Effector CD4-positive, alpha-beta T cell (primary cell): ENCODE data around the gene RABGAP1L.
"Not testable (repeated sequence)": the region's sequence is repeated elsewhere in the genome, so short reads cannot be mapped to it uniquely, and the experiment has no call there.

ENCODE experiments used
- DNase-seq: peaks from one replicate; pipeline ENCODE4 v3.0.0-alpha.2; 2020

Gene RABGAP1L

DNA sequence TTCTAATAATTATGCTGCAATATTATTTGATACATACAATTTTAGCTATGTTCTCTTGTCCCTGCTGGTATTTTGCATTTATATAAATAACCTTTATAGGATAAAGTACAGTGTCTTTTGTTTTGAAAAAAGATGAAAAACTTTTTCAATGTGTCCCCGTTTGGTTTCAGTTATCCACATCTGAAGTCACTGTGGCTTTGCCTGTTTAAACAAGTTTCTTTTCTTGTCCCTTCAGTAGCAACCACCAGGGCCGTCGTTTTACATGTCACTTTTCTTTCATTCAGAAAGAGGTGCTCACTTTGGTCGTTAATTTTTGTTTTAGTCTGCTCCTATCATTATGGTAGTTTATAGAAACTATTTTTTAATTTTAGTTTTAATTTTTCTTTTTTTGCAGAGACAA lies 41.4 kb downstream of the RABGAP1L start:
- DNase-seq, result no peak

GRCh38 chr1:174204697-174205308 lies 45.5 kb downstream of the RABGAP1L start:
- no peak for DNase-seq

DNA sequence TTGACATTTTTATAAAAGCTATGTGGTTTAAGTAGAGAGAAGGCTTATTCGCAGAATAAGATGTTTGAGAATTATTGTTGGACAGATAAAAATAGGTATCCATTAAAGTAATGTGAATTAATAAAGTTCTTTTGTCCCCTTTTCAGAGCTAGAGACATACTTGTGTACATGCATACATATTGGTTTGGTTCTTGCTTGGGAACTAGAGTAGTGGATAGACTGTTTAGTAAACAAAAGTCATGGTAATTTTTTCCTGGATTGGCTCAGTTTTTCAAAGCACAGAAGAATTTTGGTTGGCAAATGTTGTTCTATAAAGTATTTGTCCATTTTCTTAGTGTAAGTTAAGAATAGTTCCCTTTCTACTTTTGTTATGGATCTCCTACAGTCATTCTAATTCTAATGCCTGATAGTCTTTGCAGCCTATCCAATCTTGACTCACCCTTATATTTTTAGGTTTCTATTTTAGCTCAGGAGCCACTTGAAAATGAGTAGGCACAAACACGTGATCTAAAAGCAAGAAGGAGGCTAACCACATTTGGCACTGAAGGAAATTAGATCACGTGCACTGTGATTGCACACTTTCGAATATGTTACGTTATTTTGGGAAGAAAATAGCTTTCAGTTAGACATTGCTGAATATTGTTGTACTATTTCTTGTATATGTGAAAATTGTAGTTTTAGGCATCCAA lies 47.0 kb downstream of the RABGAP1L start:
- no peak for DNase-seq

DNA sequence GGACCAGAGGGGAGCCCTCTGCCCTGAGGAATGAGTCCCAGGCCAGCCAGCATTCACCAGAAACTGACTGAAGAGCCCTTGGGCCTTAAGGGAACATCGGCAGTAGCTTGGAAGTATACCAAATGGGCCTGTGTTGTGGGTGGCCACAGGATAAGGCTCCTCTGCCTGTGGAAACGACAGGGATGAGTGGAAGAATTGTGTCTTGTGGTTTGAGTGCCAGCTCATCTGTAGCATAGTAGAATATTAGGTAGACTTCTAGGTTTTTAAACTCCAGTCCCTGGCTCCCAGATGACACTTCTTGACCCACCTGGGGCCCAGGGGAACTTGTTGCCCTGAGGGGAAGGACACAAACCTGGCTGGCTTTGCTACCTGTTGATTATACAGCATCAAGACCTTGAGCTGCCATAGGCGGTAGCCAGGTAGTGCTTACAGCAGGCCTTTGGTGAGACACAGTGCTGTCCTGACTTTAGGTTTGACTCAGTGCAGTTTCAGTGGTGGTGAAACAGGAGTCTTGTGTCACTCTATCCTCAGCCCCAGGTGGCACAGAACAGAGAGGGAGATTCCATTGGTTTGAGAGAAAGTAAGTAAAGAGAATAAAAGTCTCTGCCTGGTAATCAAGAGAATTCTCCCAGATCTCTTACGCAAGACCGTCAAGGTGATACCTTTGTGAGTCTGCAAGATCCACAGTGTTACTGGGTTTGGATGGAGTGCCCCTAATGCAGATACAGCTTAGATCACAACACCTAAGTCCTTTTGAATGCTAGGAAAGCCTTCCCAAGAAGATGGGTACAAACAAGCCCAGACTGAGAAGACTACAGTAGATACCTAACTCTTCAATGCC lies 50.2 kb downstream of the RABGAP1L start:
- no peak for DNase-seq

DNA sequence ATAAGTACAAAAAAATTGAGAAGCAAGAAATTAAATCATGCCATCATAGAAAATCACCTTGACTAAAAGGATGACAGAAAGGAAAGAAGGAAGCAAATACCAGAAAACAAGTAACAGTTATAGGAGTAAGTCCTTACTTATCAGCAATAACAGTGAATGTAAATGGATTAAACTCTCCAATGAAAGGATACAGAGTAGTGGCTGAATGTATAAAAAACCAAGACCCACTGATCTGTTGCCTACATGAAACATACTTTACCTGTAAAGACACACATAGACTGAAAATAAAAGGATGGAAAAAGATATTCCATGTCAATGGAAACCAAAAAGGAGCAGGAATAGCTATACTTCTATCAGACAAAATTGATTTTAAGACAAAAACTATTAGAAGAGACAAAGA lies 52.2 kb downstream of the RABGAP1L start:
- no peak for DNase-seq

GRCh38 chr1:174215766-174216165 lies 56.4 kb downstream of the RABGAP1L start:
- DNase-seq, result no peak

GRCh38 chr1:174217248-174217647 lies 57.9 kb downstream of the RABGAP1L start:
- no peak for DNase-seq

GRCh38 chr1:174217787-174218574 lies 58.7 kb downstream of the RABGAP1L start:
- DNase-seq, result no peak

DNA sequence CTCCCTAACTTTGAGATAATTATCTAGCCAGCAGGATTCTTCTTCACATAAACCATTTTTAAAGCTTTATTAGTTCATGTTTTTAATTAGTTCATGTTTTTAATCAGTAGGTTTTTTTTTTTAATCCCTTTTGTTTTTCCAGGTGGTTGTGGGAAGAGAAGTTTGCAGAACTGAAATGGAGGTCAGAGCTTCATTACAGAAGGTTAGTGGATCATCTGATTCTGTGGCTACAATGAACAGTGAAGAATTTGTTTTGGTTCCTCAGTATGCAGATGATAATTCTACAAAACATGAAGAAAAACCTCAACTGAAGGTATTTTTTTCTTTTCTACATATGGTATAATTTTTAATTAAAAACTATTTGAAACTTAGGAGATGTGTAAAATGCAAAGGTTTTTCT lies 59.7 kb downstream of the RABGAP1L start:
- DNase-seq, result no peak

GRCh38 chr1:174219606-174220370 lies 60.5 kb downstream of the RABGAP1L start:
- DNase-seq, result no peak

- DNase-seq, result no peak
Measured at GRCh38 chr1:174221681-174222080, 62.4 kb downstream of the RABGAP1L start.

DNA sequence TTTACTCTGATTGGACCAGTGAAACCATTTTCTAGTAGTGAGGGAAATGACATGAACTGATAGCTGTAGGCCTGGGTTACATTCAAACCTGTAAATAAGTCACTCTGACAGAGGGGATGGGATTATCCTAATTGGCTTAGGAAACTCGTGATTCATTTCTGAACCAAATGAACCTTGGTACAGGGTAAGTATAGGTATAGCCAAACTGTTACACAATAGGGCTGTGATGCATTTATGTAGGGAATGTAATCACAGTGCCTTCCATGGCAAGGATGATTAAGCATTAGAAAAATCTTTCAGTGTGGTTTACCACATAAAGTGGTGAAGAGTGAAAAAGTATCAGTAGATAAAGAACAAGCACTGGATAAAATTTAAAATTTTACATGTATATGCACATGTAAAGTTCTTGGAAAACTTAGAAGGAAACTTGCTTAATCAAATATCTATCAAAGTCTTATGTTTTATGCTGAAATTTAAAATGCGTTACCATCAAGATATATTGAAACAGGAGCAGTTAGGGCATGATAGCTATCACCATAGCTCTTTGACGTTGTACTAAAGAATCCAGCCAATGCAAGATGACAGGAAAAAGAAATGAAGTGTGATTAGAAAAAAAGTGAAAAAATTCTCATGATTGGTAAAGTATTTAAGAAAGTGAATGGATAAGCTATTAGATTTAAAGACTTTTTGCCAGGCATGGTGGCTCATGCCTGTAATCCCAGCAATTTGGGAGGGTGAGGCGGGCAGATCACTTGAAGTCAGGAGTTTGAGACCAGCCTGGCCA lies 63.0 kb downstream of the RABGAP1L start:
- no peak for DNase-seq

DNA sequence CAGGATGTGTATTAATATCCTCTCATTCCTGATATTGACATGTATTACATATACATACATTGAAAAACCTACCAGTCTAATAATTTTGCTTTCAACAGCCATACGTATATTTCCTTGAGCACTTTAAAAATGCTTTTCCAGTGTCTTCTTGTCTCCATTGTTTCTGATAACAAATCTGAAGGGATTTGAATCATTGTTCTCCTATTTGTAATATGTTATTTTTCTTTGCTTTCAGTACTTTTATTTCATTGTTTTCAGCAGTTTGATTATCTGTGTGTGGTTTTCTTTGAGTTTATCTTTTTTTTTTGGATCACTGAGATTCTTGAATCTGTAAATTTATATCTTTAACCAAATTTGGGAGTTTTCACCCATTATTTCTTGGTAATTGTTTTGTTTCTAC lies 65.3 kb downstream of the RABGAP1L start:
- no peak for DNase-seq

DNA sequence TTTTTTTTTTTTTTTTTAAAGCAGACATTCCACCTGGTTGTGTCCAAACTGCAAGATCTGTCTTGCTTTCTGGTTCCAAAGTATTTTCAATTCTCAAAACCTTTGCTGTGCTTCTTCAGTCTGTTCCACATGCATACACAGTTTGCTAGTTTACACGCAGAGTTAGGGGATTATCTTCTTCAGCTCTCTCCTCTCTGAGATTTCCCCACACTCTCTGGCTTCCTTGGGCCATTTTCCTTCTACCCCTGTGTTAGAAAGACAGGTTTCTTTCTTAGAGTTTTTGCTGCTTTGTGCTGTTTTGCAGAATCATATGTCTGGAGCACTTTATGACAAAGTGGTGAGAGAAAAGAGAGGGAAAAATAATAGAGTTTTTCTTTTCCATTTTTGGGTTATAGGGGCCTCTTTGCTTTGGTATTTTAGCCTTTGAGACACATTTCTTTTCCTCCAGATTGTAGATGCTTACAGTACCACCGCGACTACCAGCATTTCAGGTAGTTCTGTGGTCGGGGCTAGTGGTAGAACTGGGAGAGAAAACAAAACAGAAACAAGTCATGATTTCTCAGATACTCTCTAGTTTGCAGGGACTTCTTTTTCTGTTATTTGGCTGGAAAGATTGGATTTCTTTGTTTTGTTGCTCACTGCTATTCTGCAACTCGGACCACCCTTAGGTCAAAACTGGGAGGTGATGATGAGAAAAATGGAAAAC lies 66.3 kb downstream of the RABGAP1L start:
- DNase-seq, result no peak

- no peak for DNase-seq
Measured at GRCh38 chr1:174230399-174230798, 71.1 kb downstream of the RABGAP1L start.

DNA sequence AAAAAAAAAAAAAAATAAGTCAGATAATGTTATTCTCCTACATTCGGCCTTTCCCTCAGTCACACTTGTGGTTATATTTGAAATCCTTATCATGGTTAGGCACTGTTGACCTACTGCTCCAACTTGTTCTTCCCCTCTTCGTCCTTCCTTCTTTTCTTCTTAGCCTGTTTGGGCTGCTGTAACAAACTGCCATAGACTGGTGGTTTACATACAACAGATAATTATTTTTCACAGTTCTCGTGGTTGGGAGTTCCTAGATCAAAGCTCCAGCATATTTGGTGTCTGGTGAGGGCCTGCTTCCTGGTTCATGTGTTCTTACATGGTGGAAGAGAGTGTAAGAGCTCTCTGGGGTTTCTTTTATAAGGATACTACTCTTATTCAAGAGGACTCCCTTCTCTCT lies 73.4 kb downstream of the RABGAP1L start:
- no peak for DNase-seq

DNA sequence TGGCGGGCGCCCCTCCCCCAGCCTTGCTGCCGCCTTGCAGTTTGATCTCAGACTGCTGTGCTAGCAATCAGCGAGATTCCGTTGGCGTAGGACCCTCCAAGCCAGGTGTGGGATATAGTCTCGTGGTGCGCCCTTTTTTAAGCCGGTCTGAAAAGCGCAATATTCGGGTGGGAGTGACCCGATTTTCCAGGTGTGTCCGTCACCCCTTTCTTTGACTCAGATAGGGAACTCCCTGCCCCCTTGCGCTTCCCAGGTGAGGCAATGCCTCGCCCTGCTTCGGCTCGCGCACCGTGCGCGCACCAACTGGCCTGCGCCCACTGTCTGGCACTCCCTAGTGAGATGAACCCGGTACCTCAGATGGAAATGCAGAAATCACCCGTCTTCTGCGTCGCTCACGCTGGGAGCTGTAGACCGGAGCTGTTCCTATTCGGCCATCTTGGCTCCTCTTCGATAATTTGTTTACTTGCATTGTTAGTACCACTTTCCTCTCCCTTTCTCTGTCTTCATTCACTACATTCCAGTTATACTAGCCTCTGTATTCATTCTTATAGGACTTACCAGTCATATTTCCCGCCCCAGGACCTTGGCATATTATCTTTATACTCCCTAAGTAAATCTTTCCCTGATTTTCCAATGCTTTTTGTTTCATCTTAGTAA lies 79.7 kb downstream of the RABGAP1L start:
- DNase-seq, result not testable (repeated sequence)

DNA sequence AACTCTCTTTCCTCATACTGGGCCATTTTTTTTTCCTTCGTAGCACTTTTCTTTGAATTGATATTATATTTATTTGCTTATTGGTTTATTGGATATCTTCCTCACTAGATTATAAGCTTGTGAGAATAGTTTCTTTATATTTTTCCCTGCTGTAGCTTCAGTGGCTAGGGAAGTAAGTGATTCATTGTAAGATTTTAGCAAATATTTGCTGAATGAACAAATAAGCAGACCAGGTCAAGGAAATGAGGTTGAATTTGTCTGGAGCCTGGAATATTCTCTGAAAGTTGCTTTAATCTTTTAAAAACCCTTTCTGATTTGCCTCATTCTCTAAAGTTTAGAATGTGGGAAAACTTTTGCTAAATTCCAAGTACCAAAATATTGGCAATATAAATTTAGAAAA lies 80.2 kb downstream of the RABGAP1L start:
- no peak for DNase-seq

DNA sequence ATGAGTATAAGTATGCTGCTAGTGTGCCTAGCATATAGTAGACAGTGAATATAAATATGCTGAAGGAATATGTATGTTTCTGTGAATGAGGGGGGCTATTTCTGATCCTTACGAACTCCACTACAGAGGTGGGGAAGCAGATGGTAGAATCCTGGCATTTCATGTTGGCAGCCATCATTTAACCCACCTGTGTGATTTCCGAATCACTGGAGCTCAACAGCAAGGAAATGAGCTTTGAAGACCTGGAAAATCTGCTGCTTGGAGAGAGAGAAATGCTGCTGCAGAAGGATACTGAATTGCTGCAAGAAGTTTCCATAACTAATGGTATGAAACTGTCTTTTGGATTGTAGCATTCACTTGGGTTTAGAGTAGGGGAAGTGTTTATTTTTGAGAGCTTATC lies 83.5 kb downstream of the RABGAP1L start:
- DNase-seq, result no peak

GRCh38 chr1:174243451-174244000 lies 84.2 kb downstream of the RABGAP1L start:
- no peak for DNase-seq
